ENCODE measurements around the gene CFAP73.
A peak's percentile ranks its signal among the peaks of the same experiment; 100 is the strongest.

The CFAP73 gene

GRCh38 chr12:113171543-113171942, 22.0 kb downstream of the CFAP73 start:
- Mint-ChIP-seq H3K4me3 (no peak overlapping the region), H3K36me3 (peaks cover 59% of the 10 kb centered on the region), H3K4me1 (no peaks in the 10 kb centered on the region), H3K27me3 (no peaks in the 10 kb centered on the region), H3K9me3 (no peaks in the 10 kb centered on the region), H3K27ac (no peak overlapping the region)
- no peak for DNase-seq
- CTCF ChIA-PET = interaction anchor here (0.7 to 7.0 kb wide), 3 partner anchors 56 to 178 kb away, joined by 3 to 41 read pairs (median 6); no protein-coding TSS in a partner anchor

GRCh38 chr12:113172185-113172584, 22.7 kb downstream of the CFAP73 start:
- H3K36me3 Mint-ChIP-seq = peaks cover 61% of the 10 kb centered on the region

GRCh38 chr12:113173081-113173698, 23.7 kb downstream of the CFAP73 start:
- CTCF ChIA-PET = interaction anchor here (1.0 to 7.0 kb wide), 15 partner anchors 8 to 273 kb away, joined by 3 to 41 read pairs (median 4); partner anchors contain the start of gene OAS2
- H3K4me3 Mint-ChIP-seq = no peak overlapping the region
- H3K9me3 Mint-ChIP-seq = peaks cover 4% of the 10 kb centered on the region
- H3K27me3 Mint-ChIP-seq = no peaks in the 10 kb centered on the region
- H3K4me1 Mint-ChIP-seq = no peaks in the 10 kb centered on the region
- H3K36me3 Mint-ChIP-seq = peaks cover 71% of the 10 kb centered on the region
- no peak overlapping the region for H3K27ac Mint-ChIP-seq
- no peak for DNase-seq

More at GRCh38 chr12:113172185-113172584, 22.7 kb downstream of the CFAP73 start:
- Mint-ChIP-seq H3K9me3 (peaks cover under 1% of the 10 kb centered on the region), H3K4me3 (no peak overlapping the region), H3K4me1 (no peaks in the 10 kb centered on the region), H3K27me3 (no peaks in the 10 kb centered on the region), H3K27ac (no peak overlapping the region)
- no peak for DNase-seq
- CTCF ChIA-PET = interaction anchor here (0.6 to 7.0 kb wide), 6 partner anchors 7 to 179 kb away, joined by 3 to 41 read pairs (median 4); no protein-coding TSS in a partner anchor

GRCh38 chr12:113174461-113175384, 25.2 kb downstream of the CFAP73 start:
- no peaks in the 10 kb centered on the region for H3K27me3 Mint-ChIP-seq
- peaks cover 75% of the 10 kb centered on the region for H3K36me3 Mint-ChIP-seq
- H3K4me3 Mint-ChIP-seq = no peak overlapping the region
- H3K27ac Mint-ChIP-seq = no peak overlapping the region
- DNase-seq = peak; percentile 82
- H3K4me1 Mint-ChIP-seq = no peaks in the 10 kb centered on the region
- H3K9me3 Mint-ChIP-seq = peaks cover 4% of the 10 kb centered on the region
- CTCF ChIA-PET = interaction anchor here (0.7 to 7.0 kb wide), 23 partner anchors 8 to 274 kb away, joined by 3 to 41 read pairs (median 4); no protein-coding TSS in a partner anchor

GRCh38 chr12:113179023-113179422, 29.5 kb downstream of the CFAP73 start:
- no peaks in the 10 kb centered on the region for H3K27me3 Mint-ChIP-seq

DNA sequence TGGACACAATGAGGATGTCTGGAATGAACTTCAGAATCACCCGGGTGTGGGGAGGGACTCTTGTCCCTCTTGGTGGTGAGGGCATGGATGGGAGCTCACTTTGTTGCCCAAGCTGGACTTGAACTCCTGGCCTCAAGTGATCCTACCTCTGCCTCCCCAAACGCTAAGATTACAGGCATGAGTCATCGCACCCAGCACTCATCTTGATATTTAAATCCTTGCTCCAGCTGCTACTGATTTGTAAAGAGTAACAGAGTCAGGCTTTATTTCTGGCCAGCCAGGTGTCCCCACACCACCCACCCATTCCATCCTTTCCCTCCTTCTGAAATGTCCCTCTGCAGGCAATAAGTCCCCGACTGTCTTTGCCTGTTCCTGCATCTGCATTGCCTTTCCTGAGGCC, 30.8 kb downstream of the CFAP73 start:
- H3K4me1 Mint-ChIP-seq = peaks cover 15% of the 10 kb centered on the region
- peaks cover 4% of the 10 kb centered on the region for H3K9me3 Mint-ChIP-seq
- H3K4me3 Mint-ChIP-seq = no peak overlapping the region
- H3K27me3 Mint-ChIP-seq = no peaks in the 10 kb centered on the region
- H3K36me3 Mint-ChIP-seq = peaks cover 55% of the 10 kb centered on the region
- DNase-seq = no peak
- CTCF ChIA-PET = no interaction called here
- no peak overlapping the region for H3K27ac Mint-ChIP-seq

More at GRCh38 chr12:113179023-113179422, 29.5 kb downstream of the CFAP73 start:
- Mint-ChIP-seq H3K4me1 (peaks cover 10% of the 10 kb centered on the region), H3K27ac (no peak overlapping the region), H3K4me3 (no peak overlapping the region), H3K36me3 (peaks cover 61% of the 10 kb centered on the region), H3K9me3 (peaks cover 4% of the 10 kb centered on the region)
- CTCF ChIA-PET = no interaction called here
- DNase-seq = no peak

GRCh38 chr12:113181975-113182374, 32.5 kb downstream of the CFAP73 start:
- Mint-ChIP-seq H3K4me3 (no peak overlapping the region), H3K27ac (no peak overlapping the region)
- CTCF ChIA-PET = no interaction called here

GRCh38 chr12:113183030-113183589, 33.6 kb downstream of the CFAP73 start:
- DNase-seq = no peak
- peak overlapping the region; percentile 65 for H3K27ac Mint-ChIP-seq
- H3K4me1 Mint-ChIP-seq = peaks cover 29% of the 10 kb centered on the region
- H3K9me3 Mint-ChIP-seq = no peaks in the 10 kb centered on the region
- peak overlapping the region; percentile 92 for H3K4me3 Mint-ChIP-seq
- H3K36me3 Mint-ChIP-seq = peaks cover 45% of the 10 kb centered on the region
- CTCF ChIA-PET = no interaction called here
- H3K27me3 Mint-ChIP-seq = no peaks in the 10 kb centered on the region

More at GRCh38 chr12:113181975-113182374, 32.5 kb downstream of the CFAP73 start:
- Mint-ChIP-seq H3K4me1 (peaks cover 25% of the 10 kb centered on the region), H3K36me3 (peaks cover 52% of the 10 kb centered on the region), H3K27me3 (no peaks in the 10 kb centered on the region), H3K9me3 (peaks cover 4% of the 10 kb centered on the region)
- no peak for DNase-seq

- CTCF ChIA-PET = interaction anchor here (1.0 kb wide), 1 partner anchor 10 kb away, joined by 6 read pairs; no protein-coding TSS in a partner anchor
- peak overlapping the region; percentile 98 for H3K27ac Mint-ChIP-seq
- peaks cover 39% of the 10 kb centered on the region for H3K36me3 Mint-ChIP-seq
- H3K4me3 Mint-ChIP-seq = peak overlapping the region; percentile 92
- peaks cover 33% of the 10 kb centered on the region for H3K4me1 Mint-ChIP-seq
- DNase-seq = no peak
- no peaks in the 10 kb centered on the region for H3K9me3 Mint-ChIP-seq
- no peaks in the 10 kb centered on the region for H3K27me3 Mint-ChIP-seq
Observed at GRCh38 chr12:113184098-113184899, 34.8 kb downstream of the CFAP73 start.

- DNase-seq = peak; percentile 92
- no peaks in the 10 kb centered on the region for H3K27me3 Mint-ChIP-seq
- CTCF ChIA-PET = interaction anchor here (0.7 to 1.0 kb wide), 2 partner anchors 10 to 240 kb away, joined by 3 to 6 read pairs; no protein-coding TSS in a partner anchor
- no peaks in the 10 kb centered on the region for H3K9me3 Mint-ChIP-seq
- peak overlapping the region; percentile 92 for H3K4me3 Mint-ChIP-seq
- peaks cover 33% of the 10 kb centered on the region for H3K4me1 Mint-ChIP-seq
- peaks cover 36% of the 10 kb centered on the region for H3K36me3 Mint-ChIP-seq
- H3K27ac Mint-ChIP-seq = peak overlapping the region; percentile 98
Observed at GRCh38 chr12:113184900-113185179, 35.3 kb downstream of the CFAP73 start.

DNA sequence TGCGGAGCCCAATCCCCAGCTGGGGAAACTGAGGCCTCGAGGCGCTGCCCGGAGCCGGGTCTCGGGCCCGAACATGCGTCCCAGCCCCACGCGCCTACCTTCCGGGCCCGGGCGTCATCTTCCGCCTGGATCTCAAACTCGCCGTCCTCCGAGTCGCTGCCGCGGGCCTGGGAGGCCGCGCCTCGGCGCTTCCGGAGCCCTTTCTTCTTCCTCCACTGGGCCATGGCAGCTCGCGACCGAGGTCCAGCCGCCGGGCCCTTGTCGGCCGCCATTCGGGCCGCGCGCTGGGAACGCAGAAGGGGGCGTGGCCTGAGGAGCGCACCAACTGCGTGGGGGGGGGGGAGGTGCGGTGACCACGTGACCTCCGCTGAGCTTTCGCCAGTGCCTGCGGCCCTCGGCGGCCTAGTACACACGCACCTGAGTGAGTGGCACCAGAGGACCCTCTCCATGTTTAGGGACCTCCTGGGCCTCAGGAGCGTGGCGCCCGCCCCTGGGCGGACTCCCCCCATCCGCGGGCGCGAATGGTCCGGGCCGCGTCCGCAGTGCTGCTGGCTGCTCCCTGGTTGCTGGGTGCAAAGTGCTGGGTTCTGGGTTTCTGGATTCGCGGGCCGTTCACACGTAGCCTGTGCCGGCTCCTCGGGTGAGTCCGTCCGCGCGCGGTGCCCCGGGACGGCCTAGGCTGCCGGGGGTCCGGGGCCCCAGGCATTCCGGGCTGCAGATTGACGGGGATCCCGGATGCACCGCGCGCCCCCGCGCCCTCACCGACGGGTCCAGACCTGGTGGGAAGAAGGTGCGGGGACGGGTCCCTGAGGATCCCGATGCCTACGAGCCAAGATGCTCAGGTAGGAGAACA, 35.9 kb downstream of the CFAP73 start, which contains the start of the genes DDX54 and RITA1:
Gene DDX54 (minus strand): TSS at position 299 of the 853 bp plus-strand sequence. CDS start 27 bp downstream, at position 272.
Gene RITA1 (plus strand): TSS at position 542 of the 853 bp plus-strand sequence. CDS start 1,026 bp downstream, outside the sequence.
- Mint-ChIP-seq H3K27me3 (no peaks in the 10 kb centered on the region), H3K9me3 (no peaks in the 10 kb centered on the region), H3K36me3 (peaks cover 32% of the 10 kb centered on the region), H3K27ac (peak within 1 kb of the TSS; percentile 98), H3K4me1 (peaks cover 33% of the 10 kb centered on the region), H3K4me3 (peak within 1 kb of the TSS; percentile 92)
- CTCF ChIA-PET = interaction anchor here (0.7 to 1.8 kb wide), 4 partner anchors 11 to 273 kb away, joined by 3 to 6 read pairs (median 4); no protein-coding TSS in a partner anchor
- peak; percentile 82 for DNase-seq

DNA sequence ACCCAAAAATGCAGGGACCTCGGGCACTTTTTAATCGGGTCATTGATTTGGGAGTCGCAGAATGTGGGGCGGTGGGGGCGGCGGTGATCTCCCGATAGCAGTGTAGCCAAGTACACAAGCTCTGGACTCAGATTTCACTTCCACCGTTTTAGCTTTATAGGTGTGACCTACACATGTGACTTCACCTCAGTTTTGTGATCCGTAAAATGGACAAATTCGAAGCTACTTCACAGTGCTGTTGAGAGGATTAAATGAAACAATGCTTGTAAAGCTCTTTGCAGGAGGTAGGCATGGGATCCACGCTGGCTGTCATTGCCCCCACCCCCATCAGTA, 36.5 kb downstream of the CFAP73 start:
- peaks cover 33% of the 10 kb centered on the region for H3K36me3 Mint-ChIP-seq
- CTCF ChIA-PET = interaction anchor here (0.8 to 1.8 kb wide), 2 partner anchors 193 to 273 kb away, joined by 3 to 5 read pairs; no protein-coding TSS in a partner anchor
- no peaks in the 10 kb centered on the region for H3K9me3 Mint-ChIP-seq
- peak overlapping the region; percentile 92 for H3K4me3 Mint-ChIP-seq
- no peak for DNase-seq
- peak overlapping the region; percentile 98 for H3K27ac Mint-ChIP-seq
- H3K4me1 Mint-ChIP-seq = peaks cover 35% of the 10 kb centered on the region
- H3K27me3 Mint-ChIP-seq = no peaks in the 10 kb centered on the region

All from activated naive CD4-positive, alpha-beta T cell treated with anti-CD3 and anti-CD28 coated beads, Interleukin-2, amount 10 ng/mL, durations not matched to agents 7 days and 5 days (primary cell).